NCI-H510A treated with DMSO at 0.1 percent for 48 hours (cell line): Measurements from ENCODE around the gene CNN2.

Source experiments
- DNase-seq: peaks from one replicate; lab custom pipeline; 2025; lab: John Stamatoyannopoulos, UW

Gene CNN2

DNA sequence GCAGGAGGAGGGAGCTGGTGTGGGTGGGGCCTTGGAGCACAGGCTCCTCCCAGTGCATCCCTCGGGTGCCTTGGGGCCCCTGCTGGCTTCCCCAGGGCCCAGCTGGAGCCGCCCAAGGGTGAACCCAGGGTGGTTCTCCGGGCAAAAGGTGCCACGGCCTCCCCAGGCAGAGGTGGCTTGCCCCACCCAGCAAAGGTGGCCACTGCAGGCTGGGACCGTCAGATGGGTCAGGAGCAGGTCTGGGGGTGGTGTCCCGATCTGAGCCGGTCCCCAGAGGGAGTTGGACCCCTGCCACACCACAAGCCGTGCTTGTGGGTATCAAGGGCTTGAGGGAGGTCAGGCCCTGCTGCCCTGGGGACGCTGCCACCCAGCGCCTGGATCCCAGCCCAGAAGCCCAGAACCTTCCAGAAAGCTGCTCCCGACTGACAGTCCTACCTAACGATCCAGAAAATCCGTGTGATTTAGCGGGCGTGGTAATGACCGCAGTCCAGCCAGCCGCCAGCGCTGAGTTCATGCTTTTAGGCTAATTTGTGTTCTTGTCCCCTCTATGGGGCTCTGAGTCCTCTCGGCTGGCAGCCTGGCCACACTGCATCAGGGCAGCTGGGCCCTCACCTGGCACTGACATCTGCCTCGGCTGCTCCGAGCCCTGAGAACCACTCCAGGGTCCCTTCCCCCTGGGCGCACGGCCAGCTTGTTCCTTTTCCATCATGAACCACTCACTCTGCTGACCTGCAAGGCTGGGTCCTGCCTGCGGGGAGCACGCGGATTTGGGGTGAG lies 31.2 kb upstream of the CNN2 start:
- DNase-seq: no peak

GRCh38 chr19:996051-996838 lies 30.2 kb upstream of the CNN2 start:
- DNase-seq: no peak

- no peak for DNase-seq
Observed at GRCh38 chr19:998064-998463, 28.3 kb upstream of the CNN2 start.

DNA sequence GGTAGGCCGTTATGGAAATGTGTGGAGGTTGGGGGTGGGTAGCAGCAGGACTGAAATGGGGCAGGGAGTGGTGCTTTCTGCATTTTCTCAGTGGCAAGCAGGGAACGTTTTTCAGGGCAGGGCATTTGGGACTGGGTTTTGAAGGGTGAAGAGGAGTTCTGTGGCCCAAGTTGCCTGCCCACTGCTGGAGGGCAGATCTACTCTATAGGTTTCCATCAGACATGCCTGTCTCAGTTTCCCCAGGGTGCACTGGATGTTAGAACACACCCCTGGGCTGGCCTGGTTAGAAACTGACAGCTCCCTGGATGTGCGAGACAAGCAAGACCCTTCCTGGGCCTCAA lies 27.1 kb upstream of the CNN2 start:
- no peak for DNase-seq

GRCh38 chr19:1000095-1000494 lies 26.3 kb upstream of the CNN2 start, which contains the start of gene GRIN3B:
TSS of gene GRIN3B (plus strand) at chr19:1000419. CDS start at chr19:1000438, 19 bp downstream.
- no peak for DNase-seq

DNA sequence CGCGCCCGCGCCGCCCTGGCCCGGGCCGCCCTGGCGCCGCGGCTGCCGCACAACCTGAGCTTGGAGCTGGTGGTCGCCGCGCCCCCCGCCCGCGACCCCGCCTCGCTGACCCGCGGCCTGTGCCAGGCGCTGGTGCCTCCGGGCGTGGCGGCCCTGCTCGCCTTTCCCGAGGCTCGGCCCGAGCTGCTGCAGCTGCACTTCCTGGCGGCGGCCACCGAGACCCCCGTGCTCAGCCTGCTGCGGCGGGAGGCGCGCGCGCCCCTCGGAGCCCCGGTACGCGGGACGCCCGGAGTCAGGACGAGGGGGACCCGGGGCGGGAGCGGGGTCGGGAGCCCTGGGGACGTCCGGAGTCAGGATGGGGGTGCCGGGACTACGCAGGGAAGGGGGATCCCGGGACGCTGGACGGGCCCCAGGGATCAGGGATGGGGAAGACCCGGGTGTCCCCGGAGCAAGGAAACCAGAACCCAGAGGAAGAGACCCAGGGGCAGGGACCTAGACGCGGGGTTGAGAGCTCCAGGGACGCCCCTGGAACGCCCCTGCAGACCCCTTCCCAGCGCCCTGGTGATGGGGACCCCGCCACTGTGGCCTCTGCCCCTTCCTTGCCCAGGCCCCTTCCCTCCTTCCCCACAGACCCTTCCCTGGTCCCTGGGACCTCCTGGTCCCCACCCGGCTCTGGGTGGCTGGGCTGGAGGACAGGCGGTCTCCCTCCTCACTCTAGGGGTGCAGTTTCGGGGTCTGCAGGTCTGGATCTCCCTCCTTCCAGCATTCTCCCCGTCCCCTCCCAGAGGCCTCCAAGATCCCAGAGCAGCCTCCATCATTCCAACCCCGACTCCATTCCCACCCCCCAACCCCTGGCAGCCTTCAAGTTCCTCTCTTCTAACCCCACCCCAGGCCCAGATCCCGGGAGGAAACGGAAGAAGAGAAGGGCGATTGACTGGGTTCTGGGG lies 25.5 kb upstream of the CNN2 start:
- no peak for DNase-seq

DNA sequence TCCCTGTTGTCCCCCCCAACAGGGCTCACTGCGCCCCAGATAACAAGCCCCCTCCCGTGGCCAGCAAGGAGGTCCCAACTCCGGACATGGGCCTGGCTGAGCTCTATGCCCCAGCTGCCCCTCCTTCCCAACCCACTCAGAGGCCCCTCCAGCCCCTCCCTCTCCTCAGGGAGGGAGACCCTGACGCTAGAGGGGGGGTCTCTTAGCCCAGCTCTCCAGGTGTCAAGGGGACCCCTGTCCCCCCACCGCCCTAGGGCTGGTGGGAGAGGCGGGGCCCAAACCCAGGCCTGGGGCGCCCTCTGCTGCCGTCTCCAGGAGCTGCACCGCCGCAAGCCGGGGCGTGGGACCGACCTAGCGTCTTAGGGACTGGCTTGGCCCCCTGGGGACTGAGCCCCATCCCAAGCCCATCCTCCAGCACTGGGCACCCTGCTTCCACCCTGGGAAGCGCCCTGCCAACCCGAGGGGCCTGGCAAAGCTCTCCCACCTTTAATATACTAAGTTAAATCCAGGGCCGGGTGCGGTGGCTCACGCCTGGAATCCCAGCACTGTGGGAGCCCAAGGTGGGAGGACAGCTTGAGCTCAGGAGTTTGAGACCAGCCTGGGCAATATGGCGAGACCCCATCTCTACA lies 24.8 kb upstream of the CNN2 start:
- DNase-seq: no peak

DNA sequence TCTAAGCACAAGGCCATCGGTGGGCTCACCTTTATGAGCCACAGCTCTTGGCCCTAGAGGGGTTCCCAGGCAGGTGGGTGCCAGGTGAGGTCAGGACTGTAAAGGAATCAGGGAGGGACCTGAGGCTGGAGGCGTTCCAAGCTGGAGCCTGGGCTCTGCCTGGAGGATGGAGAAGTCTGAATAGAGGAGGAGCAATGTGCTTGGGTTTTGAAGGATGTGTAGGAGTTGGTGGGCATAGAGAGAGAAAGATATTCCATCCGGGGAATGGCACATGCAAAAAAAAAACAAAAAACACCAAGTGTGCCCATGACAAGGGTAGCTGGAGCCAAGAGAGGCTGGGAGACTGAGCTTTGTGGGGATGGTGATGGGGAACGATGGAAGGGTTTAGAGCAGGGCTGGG lies 23.8 kb upstream of the CNN2 start:
- DNase-seq: no peak

- no peak for DNase-seq
Observed at GRCh38 chr19:1003283-1003682, 23.1 kb upstream of the CNN2 start.

DNA sequence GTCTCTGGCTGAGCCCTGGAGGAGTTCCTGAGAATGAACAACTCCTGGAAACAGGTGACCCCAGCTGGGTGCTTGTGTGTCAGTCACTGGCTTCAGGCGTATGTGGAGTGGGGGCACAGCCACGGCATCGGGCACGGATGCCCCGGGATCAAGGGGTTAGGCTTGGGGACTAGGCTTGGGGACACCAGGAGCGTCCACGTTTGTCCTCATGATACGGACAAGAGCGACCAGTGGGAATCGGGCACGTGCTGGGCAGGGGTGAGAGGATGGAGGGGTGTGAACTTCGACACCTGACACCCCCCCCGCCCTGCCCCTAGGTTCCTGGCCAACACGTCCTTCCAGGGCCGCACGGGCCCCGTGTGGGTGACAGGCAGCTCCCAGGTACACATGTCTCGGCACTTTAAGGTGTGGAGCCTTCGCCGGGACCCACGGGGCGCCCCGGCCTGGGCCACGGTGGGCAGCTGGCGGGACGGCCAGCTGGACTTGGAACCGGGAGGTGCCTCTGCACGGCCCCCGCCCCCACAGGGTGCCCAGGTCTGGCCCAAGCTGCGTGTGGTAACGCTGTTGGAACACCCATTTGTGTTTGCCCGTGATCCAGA lies 22.1 kb upstream of the CNN2 start:
- DNase-seq: no peak

- DNase-seq: no peak
Observed at GRCh38 chr19:1004803-1005664, 21.4 kb upstream of the CNN2 start.

DNA sequence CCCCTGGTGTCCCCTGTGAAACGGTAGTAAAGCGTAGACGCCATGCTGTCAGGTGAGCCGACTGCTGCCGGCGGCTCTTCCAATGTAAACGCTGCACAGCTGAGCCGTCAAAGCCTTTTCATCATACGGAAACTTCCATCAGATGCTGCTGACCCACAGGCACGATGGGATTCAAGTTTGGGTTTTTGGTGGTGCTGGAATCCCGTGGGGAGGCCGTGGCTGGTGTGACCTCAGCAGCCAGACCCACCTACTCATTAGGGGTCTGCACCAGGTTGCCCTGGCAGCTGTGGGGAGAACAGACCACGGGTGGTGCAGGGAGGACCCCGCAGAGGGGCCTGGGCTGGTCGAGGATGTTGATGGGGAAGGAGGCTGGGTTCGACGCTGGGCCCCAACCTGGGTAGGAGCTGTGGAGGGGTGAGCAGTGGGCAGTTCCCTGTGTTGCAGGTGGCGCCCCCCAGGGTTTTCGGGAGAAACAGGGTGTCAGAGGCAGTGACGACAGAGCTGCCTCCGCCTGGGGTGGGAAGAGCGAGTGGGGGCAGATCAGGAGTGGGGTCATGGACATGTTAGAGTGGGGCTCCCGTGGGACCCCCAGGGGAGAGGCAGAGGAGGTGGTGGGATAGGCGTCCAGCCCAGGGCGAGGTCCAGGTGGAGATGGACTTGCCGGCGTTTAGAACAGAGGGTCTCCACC lies 19.6 kb upstream of the CNN2 start:
- no peak for DNase-seq

- no peak for DNase-seq
Observed at GRCh38 chr19:1007399-1008251, 18.8 kb upstream of the CNN2 start.

- DNase-seq: no peak
Observed at GRCh38 chr19:1008268-1009040, 18.0 kb upstream of the CNN2 start.

GRCh38 chr19:1009041-1009980 lies 17.1 kb upstream of the CNN2 start:
- no peak for DNase-seq

- no peak for DNase-seq
Observed at GRCh38 chr19:1009981-1010538, 16.3 kb upstream of the CNN2 start.
